B cell (primary cell): Measurements from ENCODE around the gene IL23A. TPM values are rescaled to one million over a fixed set of nuclear protein-coding genes. Genes with fewer than 3 reads are reported as not detected.
"Not testable (repeated sequence)": the region's sequence is repeated elsewhere in the genome, so short reads cannot be mapped to it uniquely, and the experiment has no call there.

ENCODE experiments used
- ATAC-seq: fragments of 200-7000 bp; cut with Tn5 transposase; one replicate; pipeline ENCODE4 v1.10.0; 2021; ENCODE audit warnings: low read depth, mild to moderate bottlenecking, moderate number of reproducible peaks, moderate library complexity
- CTCF ChIA-PET: fragments of 350-600 bp; sonication (Branson Sonifier 250); formaldehyde crosslinking; loops from one replicate; lab custom pipeline; 2021; ENCODE audit warnings: antibody characterized with exemption, inconsistent platforms; lab: Charles Lee
- POLR2A ChIA-PET: fragments of 350-600 bp; sonication (Branson Sonifier 250); formaldehyde crosslinking; loops from one replicate; lab custom pipeline; 2021; ENCODE audit warnings: antibody characterized with exemption; lab: Charles Lee
- DNase-seq: peaks from one replicate; pipeline ENCODE4 v3.0.0; 2013
- H2AFZ ChIP-seq: 2 replicates; pipeline ENCODE4 v1.6.1; 2012; ENCODE audit warnings: mild to moderate bottlenecking, low read depth, low read length; ENCODE audit not compliant: insufficient read depth, poor library complexity, severe bottlenecking
- H3K27ac ChIP-seq, 2 donors: 1 replicate in 1 of 2; 2 replicates in 1 of 2; pipeline ENCODE4 v1.5.1; 2012 to 2013; ENCODE audit warnings: low read length in 2 of 2, mild to moderate bottlenecking in 2 of 2, moderate library complexity in 1 of 2
- H3K27me3 ChIP-seq, 4 experiments: fragments of 200-600 bp in 1 of 4; sonication (generic) in 1 of 4; replicated peaks in 1 of 4; 1 replicate in 2 of 4; 2 replicates in 2 of 4; pipeline versions ENCODE4 v1.6.1 to v1.7.0; 2013 to 2016; ENCODE audit warnings: low read length in 3 of 4, mild to moderate bottlenecking in 2 of 4, mixed read lengths in 1 of 4, moderate library complexity in 1 of 4; ENCODE audit not compliant: insufficient read depth in 4 of 4, control insufficient read depth in 3 of 4; ENCODE audit errors: control extremely low read depth in 1 of 4
- H3K36me3 ChIP-seq, 2 experiments: replicated peaks in 1 of 2; 1 replicate in 1 of 2; 2 replicates in 1 of 2; pipeline versions ENCODE4 v1.6.1 to v1.7.1; 2013; ENCODE audit warnings: low read length in 1 of 2; ENCODE audit not compliant: insufficient read depth in 2 of 2, control insufficient read depth in 1 of 2; ENCODE audit errors: control extremely low read depth in 1 of 2, extremely low read depth in 1 of 2
- H3K4me1 ChIP-seq, 2 donors: fragments of 200-600 bp in 1 of 2; sonication (generic) in 1 of 2; 1 replicate in 1 of 2; 2 replicates in 1 of 2; pipeline versions ENCODE4 v1.5.1 to v1.6.1; 2013 to 2017; ENCODE audit warnings: low read length in 2 of 2; ENCODE audit not compliant: control insufficient read depth in 2 of 2, insufficient read depth in 2 of 2
- H3K4me2 ChIP-seq: replicated peaks from 2 replicates; pipeline ENCODE3; 2012; ENCODE audit warnings: mild to moderate bottlenecking, low read depth, low read length; ENCODE audit not compliant: poor library complexity, severe bottlenecking
- H3K4me3 ChIP-seq, 5 experiments: fragments of 200-600 bp in 1 of 5; sonication (generic) in 1 of 5; 1 replicate in 3 of 5; 2 replicates in 2 of 5; pipeline versions ENCODE4 v1.5.1 to v1.7.0; 2011 to 2016; ENCODE audit warnings: low read length in 4 of 5, mild to moderate bottlenecking in 4 of 5, low read depth in 2 of 5, control low read depth in 1 of 5, moderate library complexity in 1 of 5; ENCODE audit not compliant: insufficient read depth in 1 of 5; ENCODE audit errors: control extremely low read depth in 1 of 5, extremely low read depth in 1 of 5
- H3K79me2 ChIP-seq: fragments of 200-600 bp; sonication (generic); one replicate; pipeline ENCODE4 v1.6.0; 2016; ENCODE audit warnings: low read length; ENCODE audit not compliant: control insufficient read depth, insufficient read depth
- H3K9ac ChIP-seq: fragments of 200-600 bp; sonication (generic); 2 replicates; pipeline ENCODE4 v1.6.1; 2017; ENCODE audit warnings: mild to moderate bottlenecking, low read length, moderate library complexity
- H3K9me3 ChIP-seq, 3 donors: one replicate each; pipeline versions ENCODE4 v1.6.1 to v1.7.1; 2013; ENCODE audit warnings: low read length in 2 of 3; ENCODE audit not compliant: control insufficient read depth in 2 of 3, insufficient read depth in 1 of 3; ENCODE audit errors: control extremely low read depth in 1 of 3
- H4K20me1 ChIP-seq: 2 replicates; pipeline ENCODE4 v1.6.0; 2012; ENCODE audit warnings: mild to moderate bottlenecking, low read length; ENCODE audit not compliant: insufficient read depth, control insufficient read depth, poor library complexity, severe bottlenecking
- H3K27ac Mint-ChIP-seq: one replicate; pipeline ENCODE4 v1.8.0; 2021; ENCODE audit warnings: mixed read lengths
- H3K27me3 Mint-ChIP-seq: one replicate; pipeline ENCODE4 v1.8.0; 2021; ENCODE audit warnings: mixed read lengths
- H3K4me1 Mint-ChIP-seq: one replicate; pipeline ENCODE4 v1.8.0; 2021; ENCODE audit warnings: mixed read lengths
- H3K4me3 Mint-ChIP-seq: one replicate; pipeline ENCODE4 v1.8.0; 2021; ENCODE audit warnings: mixed read lengths
- H3K9me3 Mint-ChIP-seq: one replicate; pipeline ENCODE4 v1.8.0; 2022; ENCODE audit warnings: mixed read lengths; ENCODE audit not compliant: insufficient read depth
- CTCF ChIP-seq: fragments of 200-600 bp; IDR thresholded peaks from one replicate; pipeline ENCODE4 v1.8.0; 2022; ENCODE audit warnings: antibody characterized with exemption, mild to moderate bottlenecking
- EZH2 ChIP-seq: IDR thresholded peaks from 2 replicates; pipeline ENCODE4 v1.6.1; 2012; ENCODE audit warnings: borderline replicate concordance, low read depth, mild to moderate bottlenecking, moderate library complexity, low read length; ENCODE audit not compliant: insufficient read depth, poor library complexity, severe bottlenecking
- WGBS: methylation state at CpG from one replicate; pipeline ENCODE4 v1.1.5; 2013; ENCODE audit warnings: missing lambda C conversion rate; ENCODE audit not compliant: insufficient coverage; 5-methylcytosine and 5-hydroxymethylcytosine counted together
- intact Hi-C: fragments of 100-400 bp; cut with micrococcal nuclease; formaldehyde crosslinking; loops from one replicate; pipeline ENCODE4 v1.10.0; 2022
- polyA plus RNA-seq: library from polyadenylated mRNA; depleted of rRNA; stranded (reverse); fragments of >200 nt; gene quantifications from 2 replicates; pipeline ENCODE4 v1.2.3, GENCODE V29; 2012
- total RNA-seq, 2 donors: library from RNA; stranded (reverse); fragments of 120-200 nt in 1 of 2; gene quantifications; 1 replicate in 1 of 2; 2 replicates in 1 of 2; pipeline versions ENCODE4 v1.2.3 to v1.2.4, GENCODE V29; 2013 to 2022

The IL23A gene
- total and polyA plus RNA-seq, 2 donors (not counting 1 experiment from before 2014, with no cell fraction given): 20.5 to 32.6 TPM

GRCh38 chr12:56334490-56334793, 4.2 kb upstream of the IL23A start:
- CTCF ChIA-PET: interaction anchor here (0.6 to 7.6 kb wide), 5 partner anchors 18 to 130 kb away, joined by 3 to 45 read pairs (median 18); partner anchors contain the start of genes CNPY2 and STAT2
- intact Hi-C loops: loop anchor here (1.0 to 2.0 kb wide), 7 partner anchors 18 to 302 kb away; partner anchors contain the start of genes COQ10A, CS, STAT2 and TIMELESS
- H2AFZ ChIP-seq: peak overlapping the region; percentile 93

GRCh38 chr12:56335527-56335926, 3.2 kb upstream of the IL23A start:
- H3K27me3 Mint-ChIP-seq, ATAC-seq, H4K20me1 ChIP-seq, DNase-seq, H3K27ac Mint-ChIP-seq, H3K4me2 ChIP-seq, H3K27me3 ChIP-seq, H3K9me3 Mint-ChIP-seq, H3K27ac ChIP-seq, H3K9ac ChIP-seq, H2AFZ ChIP-seq, H3K9me3 ChIP-seq, H3K4me3 Mint-ChIP-seq, H3K4me3 ChIP-seq, H3K36me3 ChIP-seq: not testable (repeated sequence)
- intact Hi-C loops: loop anchor here (2.0 kb wide), 2 partner anchors 69 to 301 kb away; partner anchors contain the start of gene COQ10A
- ChIA-PET POLR2A (interaction anchor here (0.7 to 1.1 kb wide), 3 partner anchors 20 to 106 kb away, joined by 8 to 12 read pairs (median 8); partner anchors contain the start of gene CNPY2), CTCF (interaction anchor here (0.8 to 7.6 kb wide), 5 partner anchors 19 to 129 kb away, joined by 3 to 45 read pairs (median 18); partner anchors contain the start of genes CNPY2 and STAT2)
- H3K79me2 ChIP-seq: peaks cover 28% of the 10 kb centered on the region
- peaks cover 46 to 56% of the 10 kb centered on the region in 2 donors for H3K4me1 ChIP-seq
- H3K4me1 Mint-ChIP-seq: peaks cover 65% of the 10 kb centered on the region
- 93% methylated on average over 2 of the region's 8 CpGs for WGBS

More at GRCh38 chr12:56334490-56334793, 4.2 kb upstream of the IL23A start:
- WGBS: 0% methylated on average over 1 of the region's 6 CpGs
- POLR2A ChIA-PET: interaction anchor here (1.2 to 2.5 kb wide), 3 partner anchors 18 to 130 kb away, joined by 11 to 24 read pairs (median 13); partner anchors contain the start of genes CNPY2 and STAT2
- no peak for ATAC-seq
- Mint-ChIP-seq H3K9me3 (no peaks in the 10 kb centered on the region), H3K27me3 (no peaks in the 10 kb centered on the region), H3K4me1 (peaks cover 58% of the 10 kb centered on the region), H3K27ac (peak overlapping the region; percentile 100), H3K4me3 (peak overlapping the region; percentile 99)
- H3K9me3 ChIP-seq: no peaks in the 10 kb centered on the region
- no peaks in the 10 kb centered on the region for H4K20me1 ChIP-seq
- H3K9ac ChIP-seq: peak overlapping the region; percentile 95
- TF ChIP-seq EZH2 (no peak), CTCF (peak; percentile 3)
- DNase-seq: no peak
- H3K27ac ChIP-seq: peak overlapping the region; percentile 94 to 100
- peak overlapping the region; percentile 86 for H3K4me2 ChIP-seq
- H3K4me1 ChIP-seq: peaks cover 41 to 49% of the 10 kb centered on the region in 2 donors
- H3K79me2 ChIP-seq: peaks cover 20% of the 10 kb centered on the region
- H3K4me3 ChIP-seq: peak overlapping the region; percentile 63 to 88 (median 80)
- no peaks in the 10 kb centered on the region for H3K27me3 ChIP-seq
- no peaks in the 10 kb centered on the region for H3K36me3 ChIP-seq
